CD14-positive monocyte (primary cell): ENCODE results near the gene TREML2. TPM values are rescaled to one million over a fixed set of nuclear protein-coding genes. Genes with fewer than 3 reads are reported as not detected.

Source experiments
- DNase-seq, 3 donors: peaks; one replicate each; pipeline ENCODE4 v3.0.0-alpha.2; 2011 to 2022
- H2AFZ ChIP-seq: 2 replicates; pipeline ENCODE4 v1.6.0; 2012; ENCODE audit warnings: mild to moderate bottlenecking, low read depth, low read length, inconsistent platforms; ENCODE audit not compliant: insufficient read depth, poor library complexity, severe bottlenecking
- H3K27ac ChIP-seq, 2 donors: 1 replicate in 1 of 2; 2 replicates in 1 of 2; pipeline ENCODE4 v1.5.1; 2012 to 2013; ENCODE audit warnings: low read length in 2 of 2, control low read depth in 1 of 2, inconsistent platforms in 1 of 2, low read depth in 1 of 2, mild to moderate bottlenecking in 1 of 2
- H3K27me3 ChIP-seq, 2 donors: one replicate each; pipeline versions ENCODE4 v1.6.0 to v1.6.1; 2011 to 2013; ENCODE audit warnings: low read length in 2 of 2; ENCODE audit not compliant: control insufficient read depth in 2 of 2, insufficient read depth in 2 of 2
- H3K36me3 ChIP-seq, 2 donors: replicated peaks in 1 of 2; 1 replicate in 1 of 2; 2 replicates in 1 of 2; pipeline versions ENCODE4 v1.5.1 to v1.6.1; 2012 to 2013; ENCODE audit warnings: low read length in 2 of 2, control low read depth in 1 of 2, inconsistent platforms in 1 of 2, mild to moderate bottlenecking in 1 of 2; ENCODE audit not compliant: insufficient read depth in 2 of 2, control insufficient read depth in 1 of 2
- H3K4me1 ChIP-seq, 2 donors: 1 replicate in 1 of 2; 2 replicates in 1 of 2; pipeline versions ENCODE4 v1.5.1 to v1.6.1; 2012 to 2013; ENCODE audit warnings: low read length in 2 of 2, control low read depth in 1 of 2, inconsistent platforms in 1 of 2, mild to moderate bottlenecking in 1 of 2, moderate library complexity in 1 of 2; ENCODE audit not compliant: insufficient read depth in 2 of 2, control insufficient read depth in 1 of 2
- H3K4me2 ChIP-seq: replicated peaks from 2 replicates; pipeline ENCODE3; 2012; ENCODE audit warnings: low read length, moderate library complexity, mild to moderate bottlenecking; ENCODE audit not compliant: poor library complexity, severe bottlenecking; ENCODE audit errors: extremely low read depth
- H3K4me3 ChIP-seq, 3 experiments: fragments of 200-600 bp in 1 of 3; sonication (generic) in 1 of 3; replicated peaks in 1 of 3; 1 replicate in 2 of 3; 2 replicates in 1 of 3; pipeline ENCODE4 v1.5.1; 2011 to 2013; ENCODE audit warnings: low read length in 3 of 3, mild to moderate bottlenecking in 3 of 3, control low read depth in 2 of 3, low read depth in 2 of 3, inconsistent platforms in 1 of 3, moderate library complexity in 1 of 3
- H3K79me2 ChIP-seq: 2 replicates; pipeline ENCODE4 v1.6.0; 2012; ENCODE audit warnings: mild to moderate bottlenecking, control low read depth, inconsistent platforms, low read length, moderate library complexity; ENCODE audit not compliant: insufficient read depth
- H3K9ac ChIP-seq: 2 replicates; pipeline ENCODE4 v1.6.0; 2017; ENCODE audit warnings: low read length, mild to moderate bottlenecking; ENCODE audit not compliant: insufficient read depth, poor library complexity, severe bottlenecking
- H3K9me3 ChIP-seq, 2 donors: replicated peaks in 1 of 2; 1 replicate in 1 of 2; 2 replicates in 1 of 2; pipeline versions ENCODE4 v1.5.1 to v1.6.1; 2012 to 2013; ENCODE audit warnings: low read length in 2 of 2, control low read depth in 1 of 2; ENCODE audit not compliant: control insufficient read depth in 1 of 2, insufficient read depth in 1 of 2
- H4K20me1 ChIP-seq: 2 replicates; pipeline ENCODE4 v1.6.0; 2012; ENCODE audit warnings: mild to moderate bottlenecking, low read length, control low read depth, moderate library complexity; ENCODE audit not compliant: insufficient read depth
- H3K27ac Mint-ChIP-seq, 7 donors: one replicate each; pipeline ENCODE4 v1.8.0; 2020; ENCODE audit warnings: mild to moderate bottlenecking in 7 of 7, mixed read lengths in 7 of 7, moderate library complexity in 6 of 7, inconsistent platforms in 2 of 7
- H3K27me3 Mint-ChIP-seq, 3 donors: one replicate each; pipeline ENCODE4 v1.8.0; 2021 to 2022; ENCODE audit warnings: low read depth in 3 of 3, mild to moderate bottlenecking in 3 of 3, mixed read lengths in 3 of 3, moderate library complexity in 3 of 3, inconsistent platforms in 1 of 3
- H3K36me3 Mint-ChIP-seq, 2 donors: one replicate each; pipeline ENCODE4 v1.8.0; 2020; ENCODE audit warnings: mixed read lengths in 2 of 2, inconsistent platforms in 1 of 2, mild to moderate bottlenecking in 1 of 2
- H3K4me1 Mint-ChIP-seq: one replicate; pipeline ENCODE4 v1.8.0; 2020; ENCODE audit warnings: mild to moderate bottlenecking, mixed read lengths
- H3K4me3 Mint-ChIP-seq, 2 donors: one replicate each; pipeline ENCODE4 v1.8.0; 2020; ENCODE audit warnings: mild to moderate bottlenecking in 2 of 2, mixed read lengths in 2 of 2, moderate library complexity in 1 of 2
- H3K9me3 Mint-ChIP-seq, 7 donors: one replicate each; pipeline ENCODE4 v1.8.0; 2020 to 2022; ENCODE audit warnings: mixed read lengths in 7 of 7, mild to moderate bottlenecking in 6 of 7, moderate library complexity in 6 of 7, inconsistent platforms in 2 of 7
- CTCF ChIP-seq: fragments of 200-600 bp; IDR thresholded peaks from one replicate; pipeline ENCODE4 v1.8.0; 2022; ENCODE audit warnings: antibody characterized with exemption, mild to moderate bottlenecking
- WGBS: methylation state at CpG from one replicate; pipeline ENCODE4 v1.1.5; 2013; ENCODE audit warnings: missing lambda C conversion rate; ENCODE audit not compliant: insufficient coverage; 5-methylcytosine and 5-hydroxymethylcytosine counted together
- intact Hi-C, 2 donors: fragments of 100-400 bp; cut with micrococcal nuclease; formaldehyde crosslinking; loops; one replicate each; pipeline versions ENCODE4 v1.15.0 to v1.15.1; 2023
- polyA plus RNA-seq, 3 donors: library from polyadenylated mRNA; depleted of rRNA in 1 of 3; unstranded in 2 of 3; stranded (reverse) in 1 of 3; fragments of 300-500 nt in 2 of 3; fragments of >200 nt in 1 of 3; fragmentation: Illumina TruSeq in 2 of 3; gene quantifications; 1 replicate in 2 of 3; 2 replicates in 1 of 3; pipeline ENCODE4 v1.2.3, GENCODE V29; 2012 to 2021

TREML2 gene
- polyA plus RNA-seq, 3 donors = 0.89 to 4.2 (median 1.1) TPM

- no peaks in the 10 kb centered on the region for H4K20me1 ChIP-seq
- no peaks in the 10 kb centered on the region for H3K36me3 ChIP-seq
- no peak overlapping the region for H3K27ac ChIP-seq
- H3K36me3 Mint-ChIP-seq = peaks cover 24 to 34% of the 10 kb centered on the region in 2 donors
- peaks cover 36% of the 10 kb centered on the region for H3K4me1 Mint-ChIP-seq
- H3K27ac Mint-ChIP-seq = peak overlapping the region in 2 of 7 donors; percentile 51 to 60
- H2AFZ ChIP-seq = no peak overlapping the region
- H3K4me3 Mint-ChIP-seq = no peak overlapping the region
- 97% methylated on average over 3 of the region's 3 CpGs for WGBS
- peaks cover 9 to 14% (median 10%) of the 10 kb centered on the region in 7 donors for H3K9me3 Mint-ChIP-seq
- no peak overlapping the region for H3K4me2 ChIP-seq
- no peaks in the 10 kb centered on the region for H3K27me3 ChIP-seq
- H3K9me3 ChIP-seq = peaks cover 13% of the 10 kb centered on the region in 2 donors
- no peak for TF ChIP-seq CTCF
- DNase-seq = no peak
- peaks cover 21 to 23% of the 10 kb centered on the region in 2 donors for H3K4me1 ChIP-seq
- H3K4me3 ChIP-seq = no peak overlapping the region
- no peak overlapping the region for H3K9ac ChIP-seq
- intact Hi-C loops = no loop called here
- H3K79me2 ChIP-seq = no peaks in the 10 kb centered on the region
- peaks cover 0 to 8% (median 1%) of the 10 kb centered on the region in 3 donors for H3K27me3 Mint-ChIP-seq
Measured at GRCh38 chr6:41194386-41194785, 6.6 kb downstream of the TREML2 start.

DNA sequence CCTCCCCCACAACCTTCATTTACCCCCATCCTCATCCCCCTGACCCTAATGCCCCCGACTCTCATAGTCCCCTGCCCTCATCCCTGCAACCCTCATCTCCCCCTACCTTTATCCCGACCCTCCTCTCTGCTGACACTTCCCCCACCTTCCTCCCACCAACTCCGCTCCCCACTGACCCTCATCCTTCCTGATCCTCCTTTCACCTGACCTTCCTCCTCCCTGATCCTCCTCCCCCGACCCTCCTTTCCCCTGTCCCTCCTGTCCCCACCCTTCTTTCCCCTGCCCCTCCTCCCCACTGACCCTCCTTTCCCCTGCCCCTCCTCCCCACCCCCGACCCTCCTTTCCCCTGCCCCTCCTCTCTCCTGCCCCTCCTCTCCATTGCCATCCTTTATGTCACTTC, 7.1 kb downstream of the TREML2 start:
- H3K79me2 ChIP-seq = no peaks in the 10 kb centered on the region
- no peak overlapping the region for H3K9ac ChIP-seq
- 85% methylated on average over 2 of the region's 5 CpGs for WGBS
- no peaks in the 10 kb centered on the region for H4K20me1 ChIP-seq
- no peak overlapping the region for H3K27ac ChIP-seq
- peaks cover 14 to 15% of the 10 kb centered on the region in 2 donors for H3K9me3 ChIP-seq
- H3K4me3 ChIP-seq = no peak overlapping the region
- H3K4me2 ChIP-seq = no peak overlapping the region
- H3K4me1 ChIP-seq = peaks cover 16 to 19% of the 10 kb centered on the region in 2 donors
- TF ChIP-seq CTCF = no peak
- H3K27me3 ChIP-seq = no peaks in the 10 kb centered on the region
- peaks cover 31% of the 10 kb centered on the region for H3K4me1 Mint-ChIP-seq
- H3K4me3 Mint-ChIP-seq = no peak overlapping the region
- peaks cover 0 to 7% (median 1%) of the 10 kb centered on the region in 3 donors for H3K27me3 Mint-ChIP-seq
- no peak overlapping the region for H2AFZ ChIP-seq
- H3K9me3 Mint-ChIP-seq = peaks cover 11 to 17% (median 13%) of the 10 kb centered on the region in 7 donors
- no peak for DNase-seq
- H3K36me3 Mint-ChIP-seq = peaks cover 24 to 34% of the 10 kb centered on the region in 2 donors
- H3K27ac Mint-ChIP-seq = no peak overlapping the region
- H3K36me3 ChIP-seq = no peaks in the 10 kb centered on the region
- intact Hi-C loops = no loop called here
